ENCODE measurements around the gene GALNT17.

GRCh38 chr7:71363223-71363622 is 231.3 kb downstream of the GALNT17 start:
- TF ChIP-seq, protein P1, sequence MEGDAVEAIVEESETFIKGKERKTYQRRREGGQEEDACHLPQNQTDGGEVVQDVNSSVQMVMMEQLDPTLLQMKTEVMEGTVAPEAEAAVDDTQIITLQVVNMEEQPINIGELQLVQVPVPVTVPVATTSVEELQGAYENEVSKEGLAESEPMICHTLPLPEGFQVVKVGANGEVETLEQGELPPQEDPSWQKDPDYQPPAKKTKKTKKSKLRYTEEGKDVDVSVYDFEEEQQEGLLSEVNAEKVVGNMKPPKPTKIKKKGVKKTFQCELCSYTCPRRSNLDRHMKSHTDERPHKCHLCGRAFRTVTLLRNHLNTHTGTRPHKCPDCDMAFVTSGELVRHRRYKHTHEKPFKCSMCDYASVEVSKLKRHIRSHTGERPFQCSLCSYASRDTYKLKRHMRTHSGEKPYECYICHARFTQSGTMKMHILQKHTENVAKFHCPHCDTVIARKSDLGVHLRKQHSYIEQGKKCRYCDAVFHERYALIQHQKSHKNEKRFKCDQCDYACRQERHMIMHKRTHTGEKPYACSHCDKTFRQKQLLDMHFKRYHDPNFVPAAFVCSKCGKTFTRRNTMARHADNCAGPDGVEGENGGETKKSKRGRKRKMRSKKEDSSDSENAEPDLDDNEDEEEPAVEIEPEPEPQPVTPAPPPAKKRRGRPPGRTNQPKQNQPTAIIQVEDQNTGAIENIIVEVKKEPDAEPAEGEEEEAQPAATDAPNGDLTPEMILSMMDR (IDR thresholded peaks at IDR 0.05), result no peak
- TF ChIP-seq POLR2A (IDR thresholded peaks at IDR 0.05) (no peak), EP300 (IDR thresholded peaks at IDR 0.05) (no peak)
